AG10803 (cell line): ENCODE measurements around the gene FAM76B.
A peak's percentile ranks its signal among the peaks of the same experiment; 100 is the strongest.

Experiments used
- DNase-seq: peaks from one replicate; pipeline ENCODE4 v3.0.0; 2010; ENCODE audit warnings: low read depth
- H3K4me3 ChIP-seq: 2 replicates; pipeline ENCODE4 v1.5.1; 2011; ENCODE audit warnings: mild to moderate bottlenecking, low read length, control low read depth
- CTCF ChIP-seq: conservative IDR thresholded peaks from 2 replicates; pipeline ENCODE4 v1.5.1; 2011; ENCODE audit warnings: mild to moderate bottlenecking, low read length, control low read depth, inconsistent platforms

Gene FAM76B

GRCh38 chr11:95789506-95790122, at the start of gene FAM76B:
Gene FAM76B (minus strand): TSS chr11:95789782. CDS start chr11:95789478, 304 bp downstream.
- peak within 1 kb of the TSS; percentile 91 for H3K4me3 ChIP-seq
- DNase-seq: peak; percentile 99
- no peak for TF ChIP-seq CTCF

GRCh38 chr11:95835768-95836488, 46.3 kb upstream of the FAM76B start:
- peak; percentile 92 for DNase-seq
- no peak overlapping the region for H3K4me3 ChIP-seq
- peak; percentile 94 for TF ChIP-seq CTCF

- no peak for TF ChIP-seq CTCF
- peak; percentile 17 for DNase-seq
- H3K4me3 ChIP-seq: no peak overlapping the region
Observed at GRCh38 chr11:95835351-95835750, 45.8 kb upstream of the FAM76B start.

GRCh38 chr11:95833378-95833777, 43.8 kb upstream of the FAM76B start:
- TF ChIP-seq CTCF: no peak
- H3K4me3 ChIP-seq: no peak overlapping the region
- DNase-seq: no peak

GRCh38 chr11:95832763-95833162, 43.2 kb upstream of the FAM76B start:
- no peak overlapping the region for H3K4me3 ChIP-seq
- TF ChIP-seq CTCF: no peak
- DNase-seq: peak; percentile 16

- DNase-seq: peak; percentile 96
- no peak for TF ChIP-seq CTCF
- no peak overlapping the region for H3K4me3 ChIP-seq
Observed at GRCh38 chr11:95831198-95831883, 41.8 kb upstream of the FAM76B start.
